ENCODE data around the gene DMKN.

Gene DMKN

DNA sequence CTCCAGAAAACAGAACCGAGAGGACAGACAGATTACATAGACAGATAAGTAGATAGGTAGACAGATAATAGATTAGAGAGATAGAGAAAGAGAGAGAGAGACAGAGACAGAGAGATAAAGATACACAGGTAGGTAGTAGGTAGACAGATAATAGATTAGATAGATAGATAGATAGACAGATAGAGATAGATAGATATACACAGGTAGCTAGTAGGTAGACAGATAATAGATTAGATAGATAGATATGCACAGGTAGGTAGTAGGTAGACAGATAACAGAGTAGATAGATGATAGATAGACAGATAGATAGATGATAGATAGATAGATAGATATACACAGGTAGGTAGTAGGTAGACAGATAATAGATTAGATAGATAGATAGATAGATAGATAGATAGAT lies 55.3 kb downstream of the DMKN start:
- TF ChIP-seq, protein P1, sequence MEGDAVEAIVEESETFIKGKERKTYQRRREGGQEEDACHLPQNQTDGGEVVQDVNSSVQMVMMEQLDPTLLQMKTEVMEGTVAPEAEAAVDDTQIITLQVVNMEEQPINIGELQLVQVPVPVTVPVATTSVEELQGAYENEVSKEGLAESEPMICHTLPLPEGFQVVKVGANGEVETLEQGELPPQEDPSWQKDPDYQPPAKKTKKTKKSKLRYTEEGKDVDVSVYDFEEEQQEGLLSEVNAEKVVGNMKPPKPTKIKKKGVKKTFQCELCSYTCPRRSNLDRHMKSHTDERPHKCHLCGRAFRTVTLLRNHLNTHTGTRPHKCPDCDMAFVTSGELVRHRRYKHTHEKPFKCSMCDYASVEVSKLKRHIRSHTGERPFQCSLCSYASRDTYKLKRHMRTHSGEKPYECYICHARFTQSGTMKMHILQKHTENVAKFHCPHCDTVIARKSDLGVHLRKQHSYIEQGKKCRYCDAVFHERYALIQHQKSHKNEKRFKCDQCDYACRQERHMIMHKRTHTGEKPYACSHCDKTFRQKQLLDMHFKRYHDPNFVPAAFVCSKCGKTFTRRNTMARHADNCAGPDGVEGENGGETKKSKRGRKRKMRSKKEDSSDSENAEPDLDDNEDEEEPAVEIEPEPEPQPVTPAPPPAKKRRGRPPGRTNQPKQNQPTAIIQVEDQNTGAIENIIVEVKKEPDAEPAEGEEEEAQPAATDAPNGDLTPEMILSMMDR (conservative IDR thresholded peaks at IDR 0.05), result no peak

DNA sequence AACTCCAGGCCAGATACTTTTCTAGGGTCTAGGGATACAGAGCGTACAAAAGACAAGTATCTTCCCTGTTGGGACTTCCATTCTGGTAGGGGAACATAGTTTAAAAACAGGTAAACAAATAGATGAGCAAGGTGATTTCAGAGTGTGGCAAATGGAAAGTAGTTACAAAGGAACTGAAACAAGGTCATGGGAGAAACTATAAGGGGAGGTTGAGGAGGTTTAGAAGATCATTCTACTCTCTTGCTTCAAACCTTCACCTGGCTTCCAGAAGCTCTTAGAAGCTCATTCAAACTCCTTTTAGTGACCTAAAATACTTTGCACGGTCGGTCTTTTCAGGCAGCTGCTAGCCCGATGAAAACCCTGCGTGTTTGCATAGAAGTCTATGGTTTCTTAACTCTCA lies 56.3 kb downstream of the DMKN start:
- H3K27ac ChIP-seq, result peak overlapping the region; percentile 98
- TF ChIP-seq, protein P1 (conservative IDR thresholded peaks at IDR 0.05), result no peak

More for the DNA sequence above, 55.3 kb downstream of the DMKN start:
- peak overlapping the region; percentile 98 for H3K27ac ChIP-seq

DNA sequence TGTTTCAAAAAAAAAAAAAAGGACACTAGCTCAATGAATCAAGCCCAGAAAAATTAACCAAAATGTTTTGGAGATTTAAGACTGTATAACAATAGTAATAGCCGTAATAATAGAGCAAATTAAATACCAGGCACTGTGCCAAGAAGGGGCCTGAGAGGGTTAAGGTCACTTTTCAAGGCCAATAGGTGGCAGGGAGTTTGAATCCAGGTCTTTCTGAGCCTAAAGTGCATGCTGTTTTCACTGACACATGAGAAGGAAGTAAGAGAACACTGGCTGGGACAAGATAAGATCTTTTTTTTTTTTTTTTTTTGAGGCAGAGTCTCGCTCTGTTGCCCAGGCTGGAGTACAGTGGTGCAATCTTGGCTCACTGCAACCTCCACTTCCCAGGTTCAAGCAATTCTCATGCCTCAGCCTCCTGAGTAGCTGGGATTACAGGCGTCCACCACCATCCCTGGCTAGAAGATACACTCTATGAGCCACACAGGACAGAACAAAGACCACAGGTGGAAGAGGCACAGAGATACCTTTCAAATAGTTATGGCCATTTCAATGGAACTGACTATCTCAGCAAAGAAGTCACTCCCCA lies 57.7 kb downstream of the DMKN start:
- peak overlapping the region; percentile 98 for H3K27ac ChIP-seq

DNA sequence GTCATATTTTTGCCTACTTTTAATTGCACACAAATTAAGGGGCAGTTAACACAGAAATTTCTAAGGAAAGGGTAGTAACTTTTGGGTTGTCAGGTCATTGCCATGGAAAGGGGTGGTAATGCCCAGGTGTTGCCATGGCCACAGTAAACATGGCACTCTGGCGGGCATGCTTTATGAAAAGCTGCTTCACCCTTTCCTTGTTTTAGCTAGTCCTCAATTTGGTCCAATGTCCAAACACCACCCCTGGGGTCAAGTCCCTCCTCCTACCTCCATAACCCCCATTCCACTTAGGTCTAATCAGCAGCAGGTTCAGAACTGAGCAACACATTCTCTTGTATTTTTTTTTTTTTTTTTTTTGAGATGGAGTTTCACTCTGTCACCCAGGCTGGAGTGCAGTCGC lies 58.8 kb downstream of the DMKN start:
- peak overlapping the region; percentile 98; the same call in 1 of the 2 replicates for H3K27ac ChIP-seq
- TF ChIP-seq, protein P1 (conservative IDR thresholded peaks at IDR 0.05), result no peak

More for the DNA sequence above, 57.7 kb downstream of the DMKN start:
- TF ChIP-seq, protein P1 (conservative IDR thresholded peaks at IDR 0.05), result no peak

DNA sequence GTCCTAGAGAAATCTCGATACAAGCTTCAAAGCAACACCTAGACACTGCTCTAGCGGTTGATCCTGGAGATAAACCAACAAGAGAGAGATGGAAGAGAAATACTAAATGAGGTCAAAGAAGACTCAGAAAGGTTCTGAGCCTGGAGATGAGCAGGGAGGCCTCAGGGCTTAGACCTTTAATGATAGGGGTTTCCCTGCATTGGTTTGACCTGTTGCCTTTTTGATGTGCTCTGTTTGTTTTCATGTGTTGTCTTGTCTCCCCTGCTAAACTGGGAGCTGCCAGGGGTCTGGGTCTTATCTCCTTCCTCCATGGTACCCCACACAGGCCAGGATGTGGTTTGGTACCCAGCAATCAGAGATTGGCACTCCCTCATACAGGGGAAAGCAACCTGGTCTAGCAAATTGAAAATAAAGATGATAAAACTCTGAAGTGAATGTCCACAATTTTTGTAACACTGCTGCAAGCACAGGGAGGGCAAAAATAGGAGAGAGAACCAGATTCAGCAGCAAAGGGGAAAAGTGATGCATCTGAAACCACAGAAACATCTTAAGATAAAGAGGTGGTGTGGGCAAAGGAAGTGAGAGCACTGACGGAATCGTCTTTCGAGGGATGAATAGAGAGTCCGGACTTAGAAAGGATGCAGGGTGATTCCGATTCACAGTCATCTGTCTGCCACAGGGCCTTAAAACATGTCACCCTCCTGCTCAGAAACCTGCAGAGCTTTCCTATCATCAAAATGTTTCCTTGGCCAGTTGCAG lies 61.9 kb downstream of the DMKN start:
- H3K27ac ChIP-seq, result no peak overlapping the region
- TF ChIP-seq, protein P1 (conservative IDR thresholded peaks at IDR 0.05), result no peak

DNA sequence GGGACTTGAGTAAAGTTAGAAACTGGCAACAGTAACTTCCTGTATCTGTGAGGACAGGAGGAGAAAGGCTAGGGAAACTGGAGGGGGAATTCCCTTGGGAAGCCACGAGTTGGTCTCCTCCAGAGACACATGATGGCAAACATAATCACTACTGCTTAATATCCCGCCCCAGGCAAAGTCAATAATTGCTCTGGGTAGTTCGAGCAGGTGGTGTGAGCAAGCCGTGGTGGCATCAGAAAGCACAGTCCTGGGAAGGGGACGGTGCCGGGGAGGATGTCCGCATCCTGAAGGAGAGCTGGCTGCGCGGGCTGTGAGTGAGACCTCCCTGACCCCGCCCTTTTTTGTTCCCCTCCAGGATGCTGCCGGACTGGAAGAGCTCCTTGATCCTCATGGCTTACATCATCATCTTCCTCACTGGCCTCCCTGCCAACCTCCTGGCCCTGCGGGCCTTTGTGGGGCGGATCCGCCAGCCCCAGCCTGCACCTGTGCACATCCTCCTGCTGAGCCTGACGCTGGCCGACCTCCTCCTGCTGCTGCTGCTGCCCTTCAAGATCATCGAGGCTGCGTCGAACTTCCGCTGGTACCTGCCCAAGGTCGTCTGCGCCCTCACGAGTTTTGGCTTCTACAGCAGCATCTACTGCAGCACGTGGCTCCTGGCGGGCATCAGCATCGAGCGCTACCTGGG lies 63.9 kb downstream of the DMKN start:
- TF ChIP-seq, protein P1 (conservative IDR thresholded peaks at IDR 0.05), result no peak
- peak overlapping the region; percentile 97 for H3K27ac ChIP-seq
